ENCODE results near the gene ANKRD62. TPM values are rescaled to one million over a fixed set of nuclear protein-coding genes. Genes with fewer than 3 reads are reported as not detected.

The ANKRD62 gene
- total and polyA plus RNA-seq, 4 donors, result under 0.01 TPM; not detected in 3

DNA sequence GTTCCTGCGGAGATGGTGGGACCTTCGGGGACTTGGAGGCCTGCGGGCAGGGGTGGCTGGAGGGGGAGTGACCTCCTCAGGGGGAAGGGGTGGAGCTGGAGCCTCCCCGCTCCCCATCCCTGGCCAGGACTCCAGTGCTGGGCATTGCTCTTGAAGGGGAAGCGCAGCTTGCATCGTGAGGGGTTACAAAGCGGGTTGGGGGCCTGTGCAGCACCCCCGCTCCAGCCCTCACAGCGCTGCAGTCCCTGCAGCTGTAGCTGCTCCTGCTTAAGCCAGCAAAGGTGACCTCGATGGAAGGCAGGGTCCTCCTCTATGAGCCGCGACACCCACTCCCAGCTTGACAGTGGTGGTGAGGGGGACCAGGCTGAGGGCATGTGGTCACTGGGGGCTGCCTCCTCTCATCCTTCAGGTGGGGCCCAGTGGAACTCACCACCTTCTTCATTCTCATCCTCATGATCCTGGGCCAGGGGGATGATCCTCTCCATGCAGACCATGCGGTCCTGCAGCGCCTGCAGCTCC is 36.7 kb upstream of the ANKRD62 start:
- H3K27ac ChIP-seq (ENCODE audit: low read depth in 1 of 2, low read length in 2 of 2), result no peak overlapping the region
- TF ChIP-seq RXRA (IDR thresholded peaks at IDR 0.05) (no peak), FOXA2 (IDR thresholded peaks at IDR 0.05) (no peak), HNF4A (conservative IDR thresholded peaks at IDR 0.05) (no peak), YY1 (IDR thresholded peaks at IDR 0.05) (no peak), TAF1 (conservative IDR thresholded peaks at IDR 0.05) (no peak), NR2F2 (IDR thresholded peaks at IDR 0.05) (no peak), JUND (IDR thresholded peaks at IDR 0.05) (no peak), FOXA1 (IDR thresholded peaks at IDR 0.05) (no peak), EGR1 (IDR thresholded peaks at IDR 0.05; ENCODE audit: low read depth in 2 of 2) (no peak), SP1 (IDR thresholded peaks at IDR 0.05) (no peak), RAD21 (IDR thresholded peaks at IDR 0.05) (no peak), GABPA (IDR thresholded peaks at IDR 0.05 in 1 of 2, conservative IDR thresholded peaks at IDR 0.05 in 1 of 2) (no peak), HNF4G (IDR thresholded peaks at IDR 0.05) (no peak)
- TF ChIP-seq, protein P1, sequence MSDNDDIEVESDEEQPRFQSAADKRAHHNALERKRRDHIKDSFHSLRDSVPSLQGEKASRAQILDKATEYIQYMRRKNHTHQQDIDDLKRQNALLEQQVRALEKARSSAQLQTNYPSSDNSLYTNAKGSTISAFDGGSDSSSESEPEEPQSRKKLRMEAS (IDR thresholded peaks at IDR 0.05), result no peak
- TF ChIP-seq, protein P2, sequence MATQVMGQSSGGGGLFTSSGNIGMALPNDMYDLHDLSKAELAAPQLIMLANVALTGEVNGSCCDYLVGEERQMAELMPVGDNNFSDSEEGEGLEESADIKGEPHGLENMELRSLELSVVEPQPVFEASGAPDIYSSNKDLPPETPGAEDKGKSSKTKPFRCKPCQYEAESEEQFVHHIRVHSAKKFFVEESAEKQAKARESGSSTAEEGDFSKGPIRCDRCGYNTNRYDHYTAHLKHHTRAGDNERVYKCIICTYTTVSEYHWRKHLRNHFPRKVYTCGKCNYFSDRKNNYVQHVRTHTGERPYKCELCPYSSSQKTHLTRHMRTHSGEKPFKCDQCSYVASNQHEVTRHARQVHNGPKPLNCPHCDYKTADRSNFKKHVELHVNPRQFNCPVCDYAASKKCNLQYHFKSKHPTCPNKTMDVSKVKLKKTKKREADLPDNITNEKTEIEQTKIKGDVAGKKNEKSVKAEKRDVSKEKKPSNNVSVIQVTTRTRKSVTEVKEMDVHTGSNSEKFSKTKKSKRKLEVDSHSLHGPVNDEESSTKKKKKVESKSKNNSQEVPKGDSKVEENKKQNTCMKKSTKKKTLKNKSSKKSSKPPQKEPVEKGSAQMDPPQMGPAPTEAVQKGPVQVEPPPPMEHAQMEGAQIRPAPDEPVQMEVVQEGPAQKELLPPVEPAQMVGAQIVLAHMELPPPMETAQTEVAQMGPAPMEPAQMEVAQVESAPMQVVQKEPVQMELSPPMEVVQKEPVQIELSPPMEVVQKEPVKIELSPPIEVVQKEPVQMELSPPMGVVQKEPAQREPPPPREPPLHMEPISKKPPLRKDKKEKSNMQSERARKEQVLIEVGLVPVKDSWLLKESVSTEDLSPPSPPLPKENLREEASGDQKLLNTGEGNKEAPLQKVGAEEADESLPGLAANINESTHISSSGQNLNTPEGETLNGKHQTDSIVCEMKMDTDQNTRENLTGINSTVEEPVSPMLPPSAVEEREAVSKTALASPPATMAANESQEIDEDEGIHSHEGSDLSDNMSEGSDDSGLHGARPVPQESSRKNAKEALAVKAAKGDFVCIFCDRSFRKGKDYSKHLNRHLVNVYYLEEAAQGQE (IDR thresholded peaks at IDR 0.05), result no peak
- TF ChIP-seq, protein P3, sequence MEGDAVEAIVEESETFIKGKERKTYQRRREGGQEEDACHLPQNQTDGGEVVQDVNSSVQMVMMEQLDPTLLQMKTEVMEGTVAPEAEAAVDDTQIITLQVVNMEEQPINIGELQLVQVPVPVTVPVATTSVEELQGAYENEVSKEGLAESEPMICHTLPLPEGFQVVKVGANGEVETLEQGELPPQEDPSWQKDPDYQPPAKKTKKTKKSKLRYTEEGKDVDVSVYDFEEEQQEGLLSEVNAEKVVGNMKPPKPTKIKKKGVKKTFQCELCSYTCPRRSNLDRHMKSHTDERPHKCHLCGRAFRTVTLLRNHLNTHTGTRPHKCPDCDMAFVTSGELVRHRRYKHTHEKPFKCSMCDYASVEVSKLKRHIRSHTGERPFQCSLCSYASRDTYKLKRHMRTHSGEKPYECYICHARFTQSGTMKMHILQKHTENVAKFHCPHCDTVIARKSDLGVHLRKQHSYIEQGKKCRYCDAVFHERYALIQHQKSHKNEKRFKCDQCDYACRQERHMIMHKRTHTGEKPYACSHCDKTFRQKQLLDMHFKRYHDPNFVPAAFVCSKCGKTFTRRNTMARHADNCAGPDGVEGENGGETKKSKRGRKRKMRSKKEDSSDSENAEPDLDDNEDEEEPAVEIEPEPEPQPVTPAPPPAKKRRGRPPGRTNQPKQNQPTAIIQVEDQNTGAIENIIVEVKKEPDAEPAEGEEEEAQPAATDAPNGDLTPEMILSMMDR (IDR thresholded peaks at IDR 0.05; ENCODE audit: low read depth, low read length, missing input control), result no peak
- TF ChIP-seq, protein P4, sequence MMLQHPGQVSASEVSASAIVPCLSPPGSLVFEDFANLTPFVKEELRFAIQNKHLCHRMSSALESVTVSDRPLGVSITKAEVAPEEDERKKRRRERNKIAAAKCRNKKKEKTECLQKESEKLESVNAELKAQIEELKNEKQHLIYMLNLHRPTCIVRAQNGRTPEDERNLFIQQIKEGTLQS (IDR thresholded peaks at IDR 0.05), result no peak
- TF ChIP-seq, protein P5, sequence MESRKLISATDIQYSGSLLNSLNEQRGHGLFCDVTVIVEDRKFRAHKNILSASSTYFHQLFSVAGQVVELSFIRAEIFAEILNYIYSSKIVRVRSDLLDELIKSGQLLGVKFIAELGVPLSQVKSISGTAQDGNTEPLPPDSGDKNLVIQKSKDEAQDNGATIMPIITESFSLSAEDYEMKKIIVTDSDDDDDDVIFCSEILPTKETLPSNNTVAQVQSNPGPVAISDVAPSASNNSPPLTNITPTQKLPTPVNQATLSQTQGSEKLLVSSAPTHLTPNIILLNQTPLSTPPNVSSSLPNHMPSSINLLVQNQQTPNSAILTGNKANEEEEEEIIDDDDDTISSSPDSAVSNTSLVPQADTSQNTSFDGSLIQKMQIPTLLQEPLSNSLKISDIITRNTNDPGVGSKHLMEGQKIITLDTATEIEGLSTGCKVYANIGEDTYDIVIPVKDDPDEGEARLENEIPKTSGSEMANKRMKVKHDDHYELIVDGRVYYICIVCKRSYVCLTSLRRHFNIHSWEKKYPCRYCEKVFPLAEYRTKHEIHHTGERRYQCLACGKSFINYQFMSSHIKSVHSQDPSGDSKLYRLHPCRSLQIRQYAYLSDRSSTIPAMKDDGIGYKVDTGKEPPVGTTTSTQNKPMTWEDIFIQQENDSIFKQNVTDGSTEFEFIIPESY (IDR thresholded peaks at IDR 0.05), result no peak
- no peaks in the 10 kb centered on the region for H3K36me3 ChIP-seq (ENCODE audit: control insufficient read depth in 4 of 4, insufficient read depth in 3 of 4, low read depth in 1 of 4, low read length in 3 of 4)
- H3K27me3 ChIP-seq (ENCODE audit: control insufficient read depth in 4 of 4, insufficient read depth in 4 of 4, low read length in 3 of 4), result no peaks in the 10 kb centered on the region
- WGBS, result 88% methylated on average over 14 of the region's 14 CpGs
- no peak overlapping the region for H3K9ac ChIP-seq (ENCODE audit: low read depth in 1 of 2, low read length in 2 of 2)
- H3K4me1 ChIP-seq (ENCODE audit: control insufficient read depth in 4 of 4, insufficient read depth in 4 of 4, low read length in 3 of 4), result no peaks in the 10 kb centered on the region
- no peak overlapping the region for H3K4me3 ChIP-seq (ENCODE audit: low read depth in 1 of 3, low read length in 3 of 3)
- no peaks in the 10 kb centered on the region for H3K9me3 ChIP-seq (ENCODE audit: control insufficient read depth in 4 of 4, low read length in 3 of 4)
- DNase-seq (ENCODE audit: low spot score), result no peak
